Measurements from ENCODE around the gene DYDC2. TPM values are rescaled to one million over a fixed set of nuclear protein-coding genes. Genes with fewer than 3 reads are reported as not detected.

DYDC2 gene
- total and polyA plus RNA-seq, 12 donors: not detected

DNA sequence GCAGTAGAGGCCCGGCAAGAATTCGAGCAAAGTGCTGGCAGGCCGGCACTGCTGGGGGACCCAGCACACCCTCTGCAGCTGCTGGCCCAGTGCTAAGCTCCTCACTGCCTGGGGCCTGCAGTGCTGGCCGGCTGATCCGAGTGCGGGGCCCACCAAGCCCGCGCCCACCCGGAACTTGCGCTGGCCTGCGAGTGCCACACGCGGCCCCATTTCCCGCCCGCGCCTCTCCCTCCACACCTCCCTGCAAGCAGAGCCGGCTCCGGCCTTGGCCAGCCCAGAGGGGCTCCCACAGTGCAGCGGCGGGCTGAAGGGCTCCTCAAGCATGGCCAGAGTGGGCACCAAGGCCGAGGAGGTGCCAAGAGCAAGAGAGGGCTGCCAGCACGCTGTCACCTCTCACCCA lies 3.1 kb downstream of the DYDC2 start:
- TF ChIP-seq CTCF (IDR thresholded peaks at IDR 0.05): no peak
- no peaks in the 10 kb centered on the region for H3K9me3 ChIP-seq
- DNase-seq (no peak), ATAC-seq (peak in 1 of 8 donors; percentile 25)
- no peaks in the 10 kb centered on the region for H3K36me3 ChIP-seq
- no peak overlapping the region for H3K27ac ChIP-seq
- H3K4me3 ChIP-seq: no peak overlapping the region
- peaks cover 0 to 17% (median 6%) of the 10 kb centered on the region in 9 donors for H3K4me1 ChIP-seq
- H3K27me3 ChIP-seq: peaks cover 0 to 37% (median 27%) of the 10 kb centered on the region in 7 donors
- WGBS, 2 donors: 94 to 95% methylated on average over 22 of the region's 22 CpGs
- intact Hi-C loops (cut with DNase I): no loop called here

- no peak for TF ChIP-seq CTCF (IDR thresholded peaks at IDR 0.05)
- Histone ChIP-seq H3K36me3 (no peaks in the 10 kb centered on the region), H3K27ac (no peak overlapping the region), H3K9me3 (peaks cover 0 to 34% (median 14%) of the 10 kb centered on the region in 11 donors), H3K27me3 (peaks cover 0 to 8% (median 0%) of the 10 kb centered on the region in 7 donors), H3K4me3 (no peak overlapping the region), H3K4me1 (no peaks in the 10 kb centered on the region)
- WGBS, 2 donors: 0% methylated on average over 1 of the region's 1 CpG
- intact Hi-C loops (cut with DNase I): no loop called here
- ATAC-seq (no peak), DNase-seq (no peak)
Measured at GRCh38 chr10:80365510-80365909, 8.9 kb downstream of the DYDC2 start.

GRCh38 chr10:80371467-80371866 lies 14.9 kb downstream of the DYDC2 start:
- H3K4me1 ChIP-seq: peaks cover 0 to 10% (median 0%) of the 10 kb centered on the region in 9 donors
- 68 to 71% methylated on average over 6 of the region's 6 CpGs for WGBS, 2 donors
- no peak overlapping the region for H3K4me3 ChIP-seq
- peaks cover 0 to 8% (median 0%) of the 10 kb centered on the region in 7 donors for H3K27me3 ChIP-seq
- no peak for TF ChIP-seq CTCF (IDR thresholded peaks at IDR 0.05)
- peaks cover 0 to 28% (median 14%) of the 10 kb centered on the region in 11 donors for H3K9me3 ChIP-seq
- ATAC-seq (no peak), DNase-seq (no peak)
- intact Hi-C loops (cut with DNase I): no loop called here
- no peaks in the 10 kb centered on the region for H3K36me3 ChIP-seq
- H3K27ac ChIP-seq: no peak overlapping the region

GRCh38 chr10:80372675-80373074 lies 16.1 kb downstream of the DYDC2 start:
- TF ChIP-seq CTCF (IDR thresholded peaks at IDR 0.05): no peak
- DNase-seq: no peak

More at GRCh38 chr10:80372675-80373074, 16.1 kb downstream of the DYDC2 start:
- Histone ChIP-seq H3K4me1 (peaks cover 0 to 14% (median 0%) of the 10 kb centered on the region in 9 donors), H3K27ac (peak overlapping the region in 1 of 10 donors; percentile 69), H3K36me3 (no peaks in the 10 kb centered on the region), H3K27me3 (peaks cover 0 to 6% (median 0%) of the 10 kb centered on the region in 7 donors), H3K4me3 (no peak overlapping the region), H3K9me3 (peaks cover 0 to 16% (median 5%) of the 10 kb centered on the region in 11 donors)
- intact Hi-C loops (cut with DNase I): no loop called here
- WGBS, 2 donors: 79 to 86% methylated on average over 5 of the region's 5 CpGs
- no peak for ATAC-seq

Data from heart right ventricle (tissue), 16 donors.